ENCODE data around the gene HES3.
"Not testable (repeated sequence)": the region's sequence is repeated elsewhere in the genome, so short reads cannot be mapped to it uniquely, and the experiment has no call there.

HES3 gene

DNA sequence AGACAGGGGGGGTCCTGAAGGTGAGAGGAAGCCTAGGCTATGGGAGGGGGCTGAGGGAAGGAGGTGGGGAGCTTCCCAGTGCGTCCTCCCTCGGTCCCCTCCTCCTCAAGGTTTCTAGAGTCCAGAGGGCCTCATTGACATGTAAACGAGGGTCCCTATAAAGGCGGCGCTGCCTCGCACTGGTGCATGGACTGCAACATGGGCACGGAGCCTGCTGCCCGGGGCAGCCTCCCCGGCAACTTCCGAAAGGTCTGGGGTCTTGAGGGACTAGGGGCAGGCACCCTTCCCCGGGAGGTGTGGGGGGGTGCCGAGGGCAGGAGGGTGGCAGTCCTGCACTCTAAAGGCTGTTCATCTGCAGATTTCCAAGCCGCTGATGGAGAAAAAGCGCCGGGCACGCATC lies at the start of gene HES3:
TSS of gene HES3 (plus strand) at position 187 of the 400 bp plus-strand sequence. CDS start at position 374, 187 bp downstream.
- DNase-seq, result no peak

DNA sequence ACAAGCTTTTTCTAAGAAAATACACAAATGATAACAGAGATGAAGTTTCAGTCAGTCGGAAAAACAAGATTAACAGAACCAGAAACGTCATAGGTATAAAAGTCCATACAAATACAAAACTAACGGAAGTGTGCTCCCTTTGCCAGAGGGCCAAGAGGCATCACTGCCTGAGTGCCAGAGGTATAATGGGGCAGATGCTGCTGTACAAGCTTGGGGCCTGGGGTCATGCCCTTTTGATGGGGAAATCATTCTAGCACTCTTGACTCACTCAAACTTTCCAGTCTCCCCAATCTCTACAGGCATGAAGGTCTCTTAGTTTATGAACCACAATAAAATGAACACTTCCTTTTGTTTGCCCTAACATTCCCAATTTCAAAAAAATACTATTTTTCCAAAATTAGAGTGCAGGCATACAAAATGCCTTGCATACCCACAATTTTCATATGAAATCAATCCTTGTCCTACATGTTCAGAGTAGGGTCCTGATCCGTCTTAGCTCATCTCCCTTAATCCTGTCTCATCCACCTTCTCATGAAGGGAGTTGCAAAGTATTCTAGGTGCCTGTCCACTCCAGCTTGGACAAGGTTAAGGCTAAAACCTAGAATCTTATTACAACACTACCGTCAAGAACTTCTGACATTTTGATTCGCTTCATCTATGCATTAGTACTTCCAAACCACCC lies 46.1 kb upstream of the HES3 start:
- DNase-seq, result no peak

DNA sequence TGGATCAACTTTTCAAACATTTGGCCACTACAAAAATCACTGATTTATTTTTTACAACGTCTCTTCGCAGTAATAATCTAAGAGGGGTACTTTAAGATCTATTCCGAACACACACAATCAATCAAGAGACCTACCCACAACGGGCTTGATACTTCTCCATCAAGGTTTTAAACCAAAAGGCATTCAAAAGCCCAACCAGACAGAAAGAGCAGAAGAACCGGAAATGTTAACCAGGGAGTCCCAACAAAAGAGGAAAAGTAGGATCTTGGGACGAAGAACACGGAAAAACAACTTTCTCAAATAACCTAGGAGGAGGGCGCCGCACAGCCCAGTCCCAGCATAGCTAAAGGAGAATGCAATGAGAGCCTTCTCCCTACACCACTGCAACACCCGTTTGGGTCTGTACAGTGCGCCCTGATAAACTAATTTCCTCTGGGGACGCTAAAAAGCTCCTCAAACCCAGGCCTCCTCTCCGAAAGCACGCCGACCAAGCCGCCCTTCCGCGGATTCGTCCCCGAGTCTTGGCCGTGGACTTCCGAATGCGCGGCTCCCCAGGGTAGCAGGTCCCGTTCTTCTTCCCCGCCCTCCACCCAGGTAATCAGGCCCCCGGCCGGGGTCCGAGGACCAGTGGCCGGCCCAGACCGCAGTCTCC lies 45.2 kb upstream of the HES3 start:
- DNase-seq, result no peak

DNA sequence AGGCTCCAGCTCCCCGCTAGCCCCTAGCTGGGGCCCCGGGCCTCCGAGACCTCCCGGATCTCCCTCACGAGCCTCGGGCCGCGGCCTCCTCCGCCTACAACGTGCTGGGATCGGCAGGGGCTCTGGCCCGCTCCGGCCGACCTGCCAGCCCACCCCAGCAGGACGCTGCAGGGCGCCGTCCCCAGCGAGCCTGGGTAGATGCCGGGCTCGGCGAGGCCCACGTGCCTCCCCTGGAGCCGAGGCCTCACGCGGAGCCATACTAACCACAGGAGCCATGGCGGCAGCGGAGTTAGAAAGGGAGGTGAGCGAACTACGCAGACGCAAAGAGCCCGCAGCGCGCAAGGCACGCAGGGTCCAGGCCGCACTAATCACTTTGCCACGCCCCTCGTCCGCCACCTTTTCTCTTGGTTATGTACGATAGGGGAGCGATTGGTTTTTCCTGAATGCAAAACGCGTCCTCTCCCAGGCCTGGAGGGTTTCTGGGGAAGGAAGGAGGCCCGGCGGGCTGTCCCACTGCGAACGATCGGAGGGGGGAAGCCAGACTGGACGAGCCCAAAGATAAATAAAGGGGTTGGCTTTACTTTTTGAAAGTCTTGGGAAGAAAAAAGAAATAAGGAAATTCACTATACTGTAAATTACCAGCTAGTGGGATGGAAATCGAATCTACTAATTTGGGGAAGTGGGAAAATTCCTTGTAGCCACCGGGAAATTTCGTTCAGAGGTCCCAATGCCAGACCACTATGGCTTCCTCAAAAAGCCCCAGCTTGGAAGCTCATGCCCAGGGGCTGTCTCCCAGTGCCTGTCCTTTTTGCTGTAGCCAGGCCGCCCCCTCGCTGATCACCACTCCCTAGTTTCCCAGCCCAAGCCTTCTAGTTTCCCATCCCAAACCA lies 44.4 kb upstream of the HES3 start, which contains the start of gene RPL22:
TSS of gene RPL22 (minus strand) at position 298 of the 890 bp plus-strand sequence. CDS start at position 276, 22 bp downstream.
- DNase-seq, result peak; percentile 83 to 95 (median 94)

DNA sequence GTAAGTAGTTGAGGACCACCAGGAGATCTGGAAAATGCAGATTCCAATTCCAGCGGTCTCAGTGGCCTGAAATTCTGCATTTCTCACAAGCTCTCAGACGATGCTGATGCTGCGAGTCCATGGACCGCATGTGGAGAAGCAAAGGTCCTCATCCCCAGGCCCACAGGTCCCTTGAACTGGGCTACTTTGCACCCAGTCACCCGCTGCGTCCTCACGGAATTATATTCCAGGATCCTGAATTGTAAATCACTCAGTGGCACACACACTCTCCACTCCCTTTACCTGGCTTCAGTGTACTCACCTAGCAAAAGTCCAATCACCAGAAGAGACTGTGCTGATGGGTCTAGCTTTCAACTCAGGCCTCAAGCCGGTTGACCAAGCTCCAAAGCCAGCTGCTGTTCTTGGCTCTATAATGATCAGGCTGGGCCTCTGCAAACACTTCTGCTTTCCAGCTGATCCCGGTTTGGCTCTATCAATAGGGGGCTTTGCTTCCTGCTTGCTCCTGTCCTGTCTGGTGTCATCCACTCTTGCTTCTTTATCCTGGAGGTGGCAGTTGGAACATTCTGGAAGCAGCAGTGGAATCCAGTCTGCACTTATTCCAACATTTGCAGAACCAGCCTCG lies 43.7 kb upstream of the HES3 start:
- DNase-seq, result no peak

GRCh38 chr1:6202256-6202655 lies 41.7 kb upstream of the HES3 start:
- DNase-seq, result no peak

- DNase-seq, result no peak
These were observed 38.0 kb upstream of the HES3 start, which contains the start of gene RNF207 for GRCh38 chr1:6205849-6206519. Gene RNF207 (plus strand): TSS chr1:6206119. CDS start chr1:6206536, 417 bp downstream.

GRCh38 chr1:6206520-6206855 lies 37.5 kb upstream of the HES3 start:
- no peak for DNase-seq

DNA sequence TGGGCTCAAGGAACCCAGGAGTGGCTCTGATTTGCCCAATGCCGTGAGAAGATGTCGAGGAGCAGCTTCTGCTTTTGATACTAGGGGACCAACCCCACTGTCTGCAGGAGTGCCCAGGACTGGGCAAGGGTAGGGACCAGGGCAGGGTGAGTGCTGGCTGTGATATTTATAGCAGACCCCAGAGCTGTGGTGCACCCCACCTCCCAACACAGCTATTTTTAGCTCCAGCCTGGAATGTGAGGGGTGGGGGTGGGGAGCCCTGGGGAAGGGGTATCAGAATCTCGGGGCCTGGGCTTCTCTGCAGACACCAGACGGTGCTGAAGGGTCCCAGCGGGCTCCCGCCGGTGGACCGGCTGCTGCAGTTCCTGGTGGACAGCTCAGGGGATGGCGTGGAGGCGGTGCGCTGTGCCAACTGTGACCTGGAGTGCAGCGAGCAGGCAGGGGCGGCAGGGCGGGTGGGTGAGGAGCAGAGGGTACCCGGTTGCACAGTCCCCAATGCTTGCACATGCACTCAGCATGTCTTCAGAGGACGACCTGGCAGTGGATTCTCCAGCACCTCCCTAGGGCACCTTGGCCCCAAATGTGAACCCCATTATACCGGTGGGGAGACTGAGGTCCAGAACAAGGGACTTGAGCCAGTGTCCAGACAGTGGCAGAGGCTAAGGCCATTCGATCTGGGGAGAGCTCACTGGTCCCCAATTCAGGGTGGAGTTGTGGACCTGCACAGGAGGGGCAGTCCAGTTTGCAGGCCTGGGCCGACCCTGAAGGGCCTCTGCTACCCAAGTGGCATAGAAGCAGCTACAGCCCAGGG lies 36.7 kb upstream of the HES3 start:
- DNase-seq, result no peak

GRCh38 chr1:6207921-6208320 lies 36.1 kb upstream of the HES3 start:
- DNase-seq, result no peak

DNA sequence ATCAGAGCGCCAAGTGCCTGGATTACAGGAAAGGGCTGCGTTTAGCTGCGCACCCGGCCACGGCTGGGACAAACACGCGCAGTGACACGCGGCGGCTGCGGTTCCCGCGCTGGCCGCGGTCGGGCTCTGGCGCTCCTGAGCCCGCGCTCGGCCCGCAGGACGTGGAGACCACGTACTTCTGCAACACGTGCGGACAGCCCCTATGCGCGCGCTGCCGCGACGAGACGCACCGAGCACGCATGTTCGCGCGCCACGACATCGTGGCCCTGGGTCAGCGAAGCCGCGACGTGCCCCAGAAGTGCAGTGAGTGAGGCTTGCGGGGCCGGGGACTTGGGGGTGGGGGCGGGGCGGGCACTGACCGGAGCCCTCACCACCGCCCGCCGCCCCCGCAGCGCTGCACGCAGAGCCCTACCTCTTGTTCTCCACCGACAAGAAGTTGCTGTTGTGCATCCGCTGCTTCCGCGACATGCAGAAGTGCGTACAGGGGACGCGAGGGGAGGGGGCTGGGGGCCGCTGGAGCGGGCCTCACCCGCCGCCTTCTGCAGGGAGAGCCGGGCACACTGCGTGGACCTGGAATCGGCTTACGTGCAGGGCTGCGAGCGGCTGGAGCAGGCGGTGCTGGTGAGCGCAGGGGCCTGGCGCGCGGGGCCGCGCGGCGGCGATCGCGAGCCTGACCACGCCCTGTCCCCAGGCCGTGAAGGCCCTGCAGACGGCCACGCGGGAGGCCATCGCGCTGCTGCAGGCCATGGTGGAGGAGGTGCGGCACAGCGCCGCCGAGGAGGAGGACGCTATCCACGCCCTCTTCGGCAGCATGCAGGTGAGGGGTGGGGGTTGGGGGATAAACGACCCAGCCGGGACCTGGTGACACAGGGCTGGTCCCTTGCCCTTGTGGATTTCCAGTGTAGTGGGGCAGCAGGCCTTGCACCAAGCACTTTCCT lies 35.0 kb upstream of the HES3 start:
- DNase-seq, result no peak

- no peak for DNase-seq
These were observed 34.1 kb upstream of the HES3 start for GRCh38 chr1:6209661-6210580.

GRCh38 chr1:6210591-6211355 lies 33.2 kb upstream of the HES3 start:
- DNase-seq, result no peak

- no peak for DNase-seq
These were observed 32.2 kb upstream of the HES3 start for GRCh38 chr1:6211731-6212130.

DNA sequence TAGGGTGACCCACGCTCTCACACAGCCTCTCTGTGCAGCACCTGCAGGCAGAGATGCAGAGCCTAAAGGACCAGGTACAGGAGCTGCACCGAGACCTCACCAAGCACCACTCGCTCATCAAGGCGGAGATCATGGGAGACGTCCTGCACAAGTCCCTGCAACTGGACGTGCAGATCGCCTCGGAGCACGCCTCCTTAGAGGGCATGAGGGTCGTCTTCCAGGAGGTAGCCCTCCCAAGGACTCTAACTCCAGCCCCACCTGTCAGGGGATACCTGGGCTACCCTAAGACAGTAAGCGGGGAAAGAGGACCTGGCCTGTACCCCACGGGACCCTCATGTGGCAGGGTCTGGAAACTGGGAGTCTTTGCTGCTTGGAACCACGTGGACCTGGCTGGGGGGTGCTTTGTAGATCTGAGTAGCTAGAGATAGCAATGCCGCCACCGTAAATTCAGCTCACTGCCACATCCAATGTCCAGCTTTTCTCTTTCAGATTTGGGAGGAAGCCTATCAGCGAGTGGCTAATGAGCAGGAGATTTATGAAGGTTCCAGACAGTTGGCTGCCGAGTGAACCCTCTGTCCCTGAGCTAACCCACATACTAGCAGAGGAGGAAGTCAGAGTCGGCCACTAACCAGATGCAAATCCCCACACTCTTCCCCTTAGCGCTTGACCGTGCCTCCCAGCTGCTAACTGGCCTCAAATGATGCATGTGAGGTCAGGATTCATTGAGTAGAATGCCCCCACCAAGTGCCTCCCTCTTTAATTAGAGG lies 31.6 kb upstream of the HES3 start:
- no peak for DNase-seq

GRCh38 chr1:6218375-6219164 lies 25.4 kb upstream of the HES3 start:
- DNase-seq, result no peak

- DNase-seq, result not testable (repeated sequence)
These were observed 24.3 kb upstream of the HES3 start for GRCh38 chr1:6219641-6220040.

Measured in activated naive CD4-positive, alpha-beta T cell (primary cell).